OCI-LY1 (cell line): ENCODE results near the gene MICAL1.

Experiments used
- EZH2 ChIP-seq: fragments of 200-600 bp; sonication (generic), shearing (Covaris generic); IDR thresholded peaks from 2 replicates; pipeline ENCODE4 v1.8.0; 2017; ENCODE audit warnings: borderline replicate concordance, mixed run types, mild to moderate bottlenecking, antibody characterized with exemption, low read length, moderate library complexity, mixed read lengths
- TF ChIP-seq, protein P1 (sequence below): fragments of 200-600 bp; sonication (generic), shearing (Covaris generic); IDR thresholded peaks from 2 replicates; pipeline ENCODE4 v1.5.1; 2017; ENCODE audit warnings: mild to moderate bottlenecking, antibody characterized with exemption, low read length, moderate library complexity, mixed read lengths

DNA sequence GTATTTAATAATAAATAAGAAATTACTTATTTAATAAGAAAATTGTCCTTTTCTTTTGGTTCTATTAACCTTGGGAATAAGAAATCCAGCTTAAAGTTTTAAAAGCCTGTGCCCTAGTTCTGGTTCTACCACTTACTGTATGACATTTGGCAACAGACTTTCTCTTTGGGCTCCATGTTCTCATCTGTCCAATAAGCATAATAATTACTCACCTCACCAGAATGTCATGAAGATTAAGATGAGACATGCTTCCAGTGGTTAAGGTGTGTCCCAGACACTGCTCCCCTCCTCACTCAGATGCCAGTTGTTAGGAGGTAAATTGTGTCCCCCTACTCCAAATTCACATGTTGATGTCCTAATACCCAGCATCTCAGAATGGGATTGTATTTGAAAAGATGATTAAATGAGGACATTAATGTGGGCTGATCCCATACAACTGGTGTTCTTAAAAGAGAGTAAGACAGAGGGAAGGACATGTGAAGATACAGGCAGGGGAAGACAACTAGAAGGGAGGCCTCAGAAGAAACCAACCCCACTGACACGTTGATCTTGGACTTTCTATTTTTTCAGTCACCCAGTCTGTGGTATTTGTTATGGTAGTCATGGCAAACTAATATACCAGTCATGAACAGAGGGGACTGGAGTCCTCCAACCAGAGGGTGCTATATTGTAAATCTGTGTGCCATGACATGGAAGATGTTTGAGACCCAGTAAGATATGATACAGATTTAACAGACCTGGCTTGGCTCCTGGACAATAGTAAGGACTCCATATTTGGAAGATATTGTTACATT is 6.4 kb upstream of the MICAL1 start:
- TF ChIP-seq, protein P1, sequence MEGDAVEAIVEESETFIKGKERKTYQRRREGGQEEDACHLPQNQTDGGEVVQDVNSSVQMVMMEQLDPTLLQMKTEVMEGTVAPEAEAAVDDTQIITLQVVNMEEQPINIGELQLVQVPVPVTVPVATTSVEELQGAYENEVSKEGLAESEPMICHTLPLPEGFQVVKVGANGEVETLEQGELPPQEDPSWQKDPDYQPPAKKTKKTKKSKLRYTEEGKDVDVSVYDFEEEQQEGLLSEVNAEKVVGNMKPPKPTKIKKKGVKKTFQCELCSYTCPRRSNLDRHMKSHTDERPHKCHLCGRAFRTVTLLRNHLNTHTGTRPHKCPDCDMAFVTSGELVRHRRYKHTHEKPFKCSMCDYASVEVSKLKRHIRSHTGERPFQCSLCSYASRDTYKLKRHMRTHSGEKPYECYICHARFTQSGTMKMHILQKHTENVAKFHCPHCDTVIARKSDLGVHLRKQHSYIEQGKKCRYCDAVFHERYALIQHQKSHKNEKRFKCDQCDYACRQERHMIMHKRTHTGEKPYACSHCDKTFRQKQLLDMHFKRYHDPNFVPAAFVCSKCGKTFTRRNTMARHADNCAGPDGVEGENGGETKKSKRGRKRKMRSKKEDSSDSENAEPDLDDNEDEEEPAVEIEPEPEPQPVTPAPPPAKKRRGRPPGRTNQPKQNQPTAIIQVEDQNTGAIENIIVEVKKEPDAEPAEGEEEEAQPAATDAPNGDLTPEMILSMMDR = no peak
- TF ChIP-seq EZH2 = no peak
